Liver (tissue), 3 donors: Measurements from ENCODE around the gene DAPK1.

ENCODE experiments used
- GABPA ChIP-seq, 2 donors: IDR thresholded peaks in 1 of 2; conservative IDR thresholded peaks in 1 of 2; 2 replicates each; pipeline ENCODE4 v1.6.1; 2016; ENCODE audit warnings: antibody characterized with exemption in 2 of 2, mild to moderate bottlenecking in 1 of 2, moderate library complexity in 1 of 2
- HNF4A ChIP-seq, 2 donors: conservative IDR thresholded peaks; 2 replicates each; pipeline ENCODE4 v1.6.1; 2016; ENCODE audit warnings: antibody characterized with exemption in 2 of 2, mild to moderate bottlenecking in 2 of 2
- HNF4G ChIP-seq: IDR thresholded peaks from 2 replicates; pipeline ENCODE4 v1.6.1; 2016; ENCODE audit warnings: antibody characterized with exemption
- RAD21 ChIP-seq, 2 donors: IDR thresholded peaks; 2 replicates each; pipeline ENCODE4 v1.6.1; 2016; ENCODE audit warnings: antibody characterized with exemption in 2 of 2, mild to moderate bottlenecking in 2 of 2
- RXRA ChIP-seq, 2 donors: IDR thresholded peaks; 2 replicates each; pipeline ENCODE4 v1.6.1; 2017 to 2018; ENCODE audit warnings: antibody characterized with exemption in 2 of 2, mild to moderate bottlenecking in 1 of 2
- TF ChIP-seq, protein P1 (sequence below): fragments of 150-350 bp; IDR thresholded peaks from 2 replicates; pipeline ENCODE4 v1.5.1; 2017; ENCODE audit warnings: improper control_type of control experiment, low read depth, low read length; ENCODE audit not compliant: missing input control
- TF ChIP-seq, protein P2 (sequence below): IDR thresholded peaks from 2 replicates; pipeline ENCODE4 v1.6.1; 2016; ENCODE audit warnings: antibody characterized with exemption
- TF ChIP-seq, protein P3 (sequence below): IDR thresholded peaks from 2 replicates; pipeline ENCODE4 v1.6.1; 2016; ENCODE audit warnings: antibody characterized with exemption, mild to moderate bottlenecking
- donor health status: healthy.
- donor health status: healthy.

DNA sequence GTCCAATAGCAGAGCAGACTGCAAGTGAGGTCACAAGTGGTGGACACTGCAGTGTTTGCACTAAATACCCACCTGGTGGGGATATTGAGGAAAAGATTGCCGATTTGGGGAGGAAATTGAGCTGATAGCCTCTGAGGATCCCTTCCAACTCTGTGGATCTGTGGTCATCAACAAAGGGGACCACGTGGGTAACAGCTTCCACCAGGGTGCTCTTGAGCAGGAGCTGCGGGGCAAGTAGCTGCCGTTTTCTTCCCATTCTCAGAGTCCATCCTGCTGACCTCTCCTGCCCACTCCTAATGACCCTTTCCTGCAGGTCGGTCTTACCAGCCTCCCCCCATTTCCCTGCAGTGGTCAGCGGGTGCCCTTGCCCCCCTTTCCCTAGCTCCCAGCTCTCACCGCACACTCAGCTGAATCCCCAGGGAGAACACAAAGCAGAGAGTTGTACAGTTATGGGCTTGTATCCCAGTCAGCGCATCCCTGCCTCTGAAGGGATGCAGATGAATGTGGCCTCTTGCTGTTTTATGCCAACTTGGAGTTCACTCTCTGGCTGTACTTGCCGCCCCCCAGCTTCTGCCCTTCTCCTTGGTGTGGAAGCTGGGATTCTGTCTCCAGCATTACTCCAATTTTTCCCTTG, 18.0 kb downstream of the DAPK1 start:
- TF ChIP-seq HNF4A (conservative IDR thresholded peaks at IDR 0.05) (no peak), HNF4G (no peak), GABPA (IDR thresholded peaks at IDR 0.05 in 1 of 2, conservative IDR thresholded peaks at IDR 0.05 in 1 of 2) (no peak), RAD21 (IDR thresholded peaks at IDR 0.05) (no peak), RXRA (IDR thresholded peaks at IDR 0.05) (no peak)
- TF ChIP-seq, protein P1, sequence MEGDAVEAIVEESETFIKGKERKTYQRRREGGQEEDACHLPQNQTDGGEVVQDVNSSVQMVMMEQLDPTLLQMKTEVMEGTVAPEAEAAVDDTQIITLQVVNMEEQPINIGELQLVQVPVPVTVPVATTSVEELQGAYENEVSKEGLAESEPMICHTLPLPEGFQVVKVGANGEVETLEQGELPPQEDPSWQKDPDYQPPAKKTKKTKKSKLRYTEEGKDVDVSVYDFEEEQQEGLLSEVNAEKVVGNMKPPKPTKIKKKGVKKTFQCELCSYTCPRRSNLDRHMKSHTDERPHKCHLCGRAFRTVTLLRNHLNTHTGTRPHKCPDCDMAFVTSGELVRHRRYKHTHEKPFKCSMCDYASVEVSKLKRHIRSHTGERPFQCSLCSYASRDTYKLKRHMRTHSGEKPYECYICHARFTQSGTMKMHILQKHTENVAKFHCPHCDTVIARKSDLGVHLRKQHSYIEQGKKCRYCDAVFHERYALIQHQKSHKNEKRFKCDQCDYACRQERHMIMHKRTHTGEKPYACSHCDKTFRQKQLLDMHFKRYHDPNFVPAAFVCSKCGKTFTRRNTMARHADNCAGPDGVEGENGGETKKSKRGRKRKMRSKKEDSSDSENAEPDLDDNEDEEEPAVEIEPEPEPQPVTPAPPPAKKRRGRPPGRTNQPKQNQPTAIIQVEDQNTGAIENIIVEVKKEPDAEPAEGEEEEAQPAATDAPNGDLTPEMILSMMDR, result no peak
- TF ChIP-seq, protein P2, sequence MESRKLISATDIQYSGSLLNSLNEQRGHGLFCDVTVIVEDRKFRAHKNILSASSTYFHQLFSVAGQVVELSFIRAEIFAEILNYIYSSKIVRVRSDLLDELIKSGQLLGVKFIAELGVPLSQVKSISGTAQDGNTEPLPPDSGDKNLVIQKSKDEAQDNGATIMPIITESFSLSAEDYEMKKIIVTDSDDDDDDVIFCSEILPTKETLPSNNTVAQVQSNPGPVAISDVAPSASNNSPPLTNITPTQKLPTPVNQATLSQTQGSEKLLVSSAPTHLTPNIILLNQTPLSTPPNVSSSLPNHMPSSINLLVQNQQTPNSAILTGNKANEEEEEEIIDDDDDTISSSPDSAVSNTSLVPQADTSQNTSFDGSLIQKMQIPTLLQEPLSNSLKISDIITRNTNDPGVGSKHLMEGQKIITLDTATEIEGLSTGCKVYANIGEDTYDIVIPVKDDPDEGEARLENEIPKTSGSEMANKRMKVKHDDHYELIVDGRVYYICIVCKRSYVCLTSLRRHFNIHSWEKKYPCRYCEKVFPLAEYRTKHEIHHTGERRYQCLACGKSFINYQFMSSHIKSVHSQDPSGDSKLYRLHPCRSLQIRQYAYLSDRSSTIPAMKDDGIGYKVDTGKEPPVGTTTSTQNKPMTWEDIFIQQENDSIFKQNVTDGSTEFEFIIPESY, result no peak
- TF ChIP-seq, protein P3, sequence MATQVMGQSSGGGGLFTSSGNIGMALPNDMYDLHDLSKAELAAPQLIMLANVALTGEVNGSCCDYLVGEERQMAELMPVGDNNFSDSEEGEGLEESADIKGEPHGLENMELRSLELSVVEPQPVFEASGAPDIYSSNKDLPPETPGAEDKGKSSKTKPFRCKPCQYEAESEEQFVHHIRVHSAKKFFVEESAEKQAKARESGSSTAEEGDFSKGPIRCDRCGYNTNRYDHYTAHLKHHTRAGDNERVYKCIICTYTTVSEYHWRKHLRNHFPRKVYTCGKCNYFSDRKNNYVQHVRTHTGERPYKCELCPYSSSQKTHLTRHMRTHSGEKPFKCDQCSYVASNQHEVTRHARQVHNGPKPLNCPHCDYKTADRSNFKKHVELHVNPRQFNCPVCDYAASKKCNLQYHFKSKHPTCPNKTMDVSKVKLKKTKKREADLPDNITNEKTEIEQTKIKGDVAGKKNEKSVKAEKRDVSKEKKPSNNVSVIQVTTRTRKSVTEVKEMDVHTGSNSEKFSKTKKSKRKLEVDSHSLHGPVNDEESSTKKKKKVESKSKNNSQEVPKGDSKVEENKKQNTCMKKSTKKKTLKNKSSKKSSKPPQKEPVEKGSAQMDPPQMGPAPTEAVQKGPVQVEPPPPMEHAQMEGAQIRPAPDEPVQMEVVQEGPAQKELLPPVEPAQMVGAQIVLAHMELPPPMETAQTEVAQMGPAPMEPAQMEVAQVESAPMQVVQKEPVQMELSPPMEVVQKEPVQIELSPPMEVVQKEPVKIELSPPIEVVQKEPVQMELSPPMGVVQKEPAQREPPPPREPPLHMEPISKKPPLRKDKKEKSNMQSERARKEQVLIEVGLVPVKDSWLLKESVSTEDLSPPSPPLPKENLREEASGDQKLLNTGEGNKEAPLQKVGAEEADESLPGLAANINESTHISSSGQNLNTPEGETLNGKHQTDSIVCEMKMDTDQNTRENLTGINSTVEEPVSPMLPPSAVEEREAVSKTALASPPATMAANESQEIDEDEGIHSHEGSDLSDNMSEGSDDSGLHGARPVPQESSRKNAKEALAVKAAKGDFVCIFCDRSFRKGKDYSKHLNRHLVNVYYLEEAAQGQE, result no peak
